GM19467 (cell line): ENCODE results near the gene C1orf87.

Experiments
- ATAC-seq: cut with Tn5 transposase; IDR thresholded peaks from one replicate; pipeline ENCODE4 v1.9.1; 2021; ENCODE audit warnings: mild to moderate bottlenecking, moderate library complexity; ENCODE audit not compliant: unreplicated experiment

Gene C1orf87

GRCh38 chr1:59949648-59950047 is 123.9 kb downstream of the C1orf87 start:
- no peak for ATAC-seq

- no peak for ATAC-seq
Measured at GRCh38 chr1:59948990-59949389, 124.6 kb downstream of the C1orf87 start.

- peak; percentile 89 for ATAC-seq
Measured at GRCh38 chr1:59947047-59947938, 126.3 kb downstream of the C1orf87 start.

GRCh38 chr1:59945790-59946189 is 127.8 kb downstream of the C1orf87 start:
- no peak for ATAC-seq
